Activated CD4-positive, alpha-beta T cell treated with anti-CD3 and anti-CD28 coated beads for 48 hours (primary cell): ENCODE results near the gene SCAF8.
A peak's percentile ranks its signal among the peaks of the same experiment; 100 is the strongest.

Source experiments
- DNase-seq: peaks from one replicate; pipeline ENCODE4 v3.0.0-alpha.2; 2020

The SCAF8 gene

GRCh38 chr6:154840363-154840762 is 107.1 kb downstream of the SCAF8 start:
- no peak for DNase-seq

GRCh38 chr6:154841109-154841508 is 107.9 kb downstream of the SCAF8 start:
- no peak for DNase-seq

- no peak for DNase-seq
Observed at GRCh38 chr6:154842833-154843232, 109.6 kb downstream of the SCAF8 start.

- DNase-seq, result no peak
Observed at GRCh38 chr6:154847318-154847717, 114.1 kb downstream of the SCAF8 start.

GRCh38 chr6:154848580-154848979 is 115.4 kb downstream of the SCAF8 start:
- DNase-seq, result no peak

GRCh38 chr6:154849475-154849874 is 116.3 kb downstream of the SCAF8 start:
- no peak for DNase-seq

- no peak for DNase-seq
Observed at GRCh38 chr6:154852687-154853086, 119.5 kb downstream of the SCAF8 start.

GRCh38 chr6:154857529-154857928 is 124.3 kb downstream of the SCAF8 start:
- DNase-seq, result no peak

GRCh38 chr6:154861825-154862224 is 128.6 kb downstream of the SCAF8 start:
- no peak for DNase-seq

GRCh38 chr6:154862536-154862935 is 129.3 kb downstream of the SCAF8 start:
- DNase-seq, result no peak

- no peak for DNase-seq
Observed at GRCh38 chr6:154864066-154864430, 130.8 kb downstream of the SCAF8 start.

- no peak for DNase-seq
Observed at GRCh38 chr6:154865291-154865690, 132.1 kb downstream of the SCAF8 start.

- peak; percentile 6 for DNase-seq
Observed at GRCh38 chr6:154868143-154868594, 135.0 kb downstream of the SCAF8 start.

GRCh38 chr6:154872542-154873114 is 139.4 kb downstream of the SCAF8 start:
- DNase-seq, result no peak

- DNase-seq, result no peak
Observed at GRCh38 chr6:154873546-154873945, 140.3 kb downstream of the SCAF8 start.

- no peak for DNase-seq
Observed at GRCh38 chr6:154874773-154875592, 141.8 kb downstream of the SCAF8 start.

- DNase-seq, result no peak
Observed at GRCh38 chr6:154876486-154877280, 143.5 kb downstream of the SCAF8 start.

- DNase-seq, result no peak
Observed at GRCh38 chr6:154878871-154879491, 145.8 kb downstream of the SCAF8 start.

- no peak for DNase-seq
Observed at GRCh38 chr6:154882107-154882506, 148.9 kb downstream of the SCAF8 start.
